Progenitor cell of endocrine pancreas (in vitro differentiated cells): ENCODE results near the gene PYGM. TPM values are rescaled to one million over a fixed set of nuclear protein-coding genes. Genes with fewer than 3 reads are reported as not detected.

Experiments used
- DNase-seq: peaks from one replicate; pipeline ENCODE4 v3.0.0; 2021; ENCODE audit warnings: low spot score; ENCODE audit not compliant: unreplicated experiment
- H3K27ac Mint-ChIP-seq: 2 replicates; pipeline ENCODE4 v1.8.0; 2021; ENCODE audit warnings: mild to moderate bottlenecking, moderate library complexity, mixed read lengths
- H3K27me3 Mint-ChIP-seq: 2 replicates; pipeline ENCODE4 v1.8.0; 2021; ENCODE audit warnings: mixed read lengths
- H3K36me3 Mint-ChIP-seq: 2 replicates; pipeline ENCODE4 v1.8.0; 2022; ENCODE audit warnings: mixed read lengths; ENCODE audit not compliant: insufficient read depth
- H3K4me1 Mint-ChIP-seq: 2 replicates; pipeline ENCODE4 v1.8.0; 2021; ENCODE audit warnings: low read depth, mixed read lengths
- H3K4me3 Mint-ChIP-seq: 2 replicates; pipeline ENCODE4 v1.8.0; 2021; ENCODE audit warnings: low read depth, mild to moderate bottlenecking, moderate library complexity, mixed read lengths
- H3K9me3 Mint-ChIP-seq: 2 replicates; pipeline ENCODE4 v1.8.0; 2021; ENCODE audit warnings: low read depth, mixed read lengths
- total RNA-seq: library from RNA; stranded (reverse); gene quantifications from 2 replicates; pipeline ENCODE4 v1.2.1, GENCODE V29; 2021
- TF ChIP-seq, protein P1 (sequence below): fragments of 200-600 bp; sonication (generic); IDR thresholded peaks from one replicate; pipeline ENCODE4 v1.5.0; 2021; ENCODE audit warnings: antibody characterized with exemption, mild to moderate bottlenecking; ENCODE audit not compliant: unreplicated experiment

PYGM gene
- total RNA-seq, 1 donor from 2014 or later: 1.6 TPM

GRCh38 chr11:64794526-64794925, 34.8 kb upstream of the PYGM start:
- no peaks in the 10 kb centered on the region for H3K4me1 Mint-ChIP-seq
- H3K27ac Mint-ChIP-seq: no peak overlapping the region
- H3K27me3 Mint-ChIP-seq: no peaks in the 10 kb centered on the region
- H3K36me3 Mint-ChIP-seq: no peaks in the 10 kb centered on the region
- TF ChIP-seq, protein P1, sequence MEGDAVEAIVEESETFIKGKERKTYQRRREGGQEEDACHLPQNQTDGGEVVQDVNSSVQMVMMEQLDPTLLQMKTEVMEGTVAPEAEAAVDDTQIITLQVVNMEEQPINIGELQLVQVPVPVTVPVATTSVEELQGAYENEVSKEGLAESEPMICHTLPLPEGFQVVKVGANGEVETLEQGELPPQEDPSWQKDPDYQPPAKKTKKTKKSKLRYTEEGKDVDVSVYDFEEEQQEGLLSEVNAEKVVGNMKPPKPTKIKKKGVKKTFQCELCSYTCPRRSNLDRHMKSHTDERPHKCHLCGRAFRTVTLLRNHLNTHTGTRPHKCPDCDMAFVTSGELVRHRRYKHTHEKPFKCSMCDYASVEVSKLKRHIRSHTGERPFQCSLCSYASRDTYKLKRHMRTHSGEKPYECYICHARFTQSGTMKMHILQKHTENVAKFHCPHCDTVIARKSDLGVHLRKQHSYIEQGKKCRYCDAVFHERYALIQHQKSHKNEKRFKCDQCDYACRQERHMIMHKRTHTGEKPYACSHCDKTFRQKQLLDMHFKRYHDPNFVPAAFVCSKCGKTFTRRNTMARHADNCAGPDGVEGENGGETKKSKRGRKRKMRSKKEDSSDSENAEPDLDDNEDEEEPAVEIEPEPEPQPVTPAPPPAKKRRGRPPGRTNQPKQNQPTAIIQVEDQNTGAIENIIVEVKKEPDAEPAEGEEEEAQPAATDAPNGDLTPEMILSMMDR: no peak
- DNase-seq: no peak
- H3K4me3 Mint-ChIP-seq: no peak overlapping the region
- no peaks in the 10 kb centered on the region for H3K9me3 Mint-ChIP-seq

DNA sequence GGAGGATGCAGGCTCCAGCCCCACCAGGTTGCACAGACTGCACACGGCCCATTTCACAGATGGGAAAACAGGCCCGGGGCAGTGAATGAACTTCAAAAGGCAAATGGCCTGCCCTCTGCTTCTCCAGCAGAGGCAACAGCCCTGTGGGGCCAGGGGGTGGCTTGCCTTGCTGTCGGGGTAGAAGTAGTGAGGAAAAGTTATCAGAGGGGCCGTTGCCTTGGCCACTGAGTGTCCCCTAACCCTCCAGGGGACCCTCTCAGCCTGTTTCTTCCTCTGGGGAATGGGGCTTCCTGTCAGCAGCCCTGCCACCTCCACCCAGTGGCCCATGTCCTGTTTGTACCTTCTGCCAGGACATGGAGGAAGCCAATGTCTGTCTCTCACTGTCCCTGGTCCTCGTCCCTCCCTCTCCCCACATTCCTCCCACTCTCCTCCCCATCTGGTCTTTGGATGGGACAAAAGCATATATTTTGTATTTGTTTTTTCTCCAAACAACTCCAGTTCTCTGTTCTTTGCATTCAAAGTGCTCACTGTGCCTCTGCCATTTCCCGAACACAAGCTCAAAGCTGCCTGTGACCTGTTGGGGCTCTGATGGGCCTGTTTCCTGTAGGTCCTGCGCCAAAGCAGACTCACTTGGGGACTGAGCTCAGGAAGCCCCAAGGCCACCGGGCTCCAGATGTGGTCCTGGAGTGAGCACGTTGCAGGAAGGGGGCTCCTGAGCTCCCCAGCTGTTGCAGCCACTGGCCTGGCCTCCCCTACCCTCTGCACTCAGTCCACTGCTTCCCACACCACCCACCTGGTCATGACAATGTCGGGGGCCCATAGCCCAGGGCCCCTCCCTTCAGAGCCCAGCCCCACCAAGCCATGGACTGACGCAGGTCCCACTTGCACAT, 33.7 kb upstream of the PYGM start:
- Mint-ChIP-seq H3K4me3 (no peak overlapping the region), H3K27me3 (no peaks in the 10 kb centered on the region), H3K36me3 (no peaks in the 10 kb centered on the region), H3K9me3 (no peaks in the 10 kb centered on the region), H3K27ac (no peak overlapping the region), H3K4me1 (no peaks in the 10 kb centered on the region)
- no peak for DNase-seq
- TF ChIP-seq, protein P1: no peak

DNA sequence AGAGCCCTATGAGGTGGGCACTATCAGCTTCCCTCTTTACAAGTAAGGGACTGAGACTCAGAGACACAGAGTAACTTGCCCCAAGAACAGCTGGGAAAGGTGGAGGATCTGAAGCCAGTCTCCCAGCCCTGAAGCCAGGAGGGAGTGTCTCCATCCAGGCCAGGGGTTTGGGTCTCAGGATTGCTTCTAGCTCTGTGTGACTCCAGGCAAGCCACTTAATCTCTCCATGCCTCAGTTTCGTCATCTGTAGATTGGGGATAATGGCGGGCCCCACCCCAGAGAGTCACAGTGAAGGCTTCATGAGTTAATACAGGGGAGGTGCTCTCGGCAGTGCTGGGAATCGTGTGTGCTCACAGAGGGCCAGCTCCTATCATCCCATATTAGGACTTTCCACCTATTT, 32.7 kb upstream of the PYGM start:
- no peak for DNase-seq
- no peaks in the 10 kb centered on the region for H3K36me3 Mint-ChIP-seq
- no peaks in the 10 kb centered on the region for H3K27me3 Mint-ChIP-seq
- no peak overlapping the region for H3K27ac Mint-ChIP-seq
- TF ChIP-seq, protein P1: no peak
- H3K4me3 Mint-ChIP-seq: no peak overlapping the region
- H3K9me3 Mint-ChIP-seq: no peaks in the 10 kb centered on the region
- no peaks in the 10 kb centered on the region for H3K4me1 Mint-ChIP-seq

DNA sequence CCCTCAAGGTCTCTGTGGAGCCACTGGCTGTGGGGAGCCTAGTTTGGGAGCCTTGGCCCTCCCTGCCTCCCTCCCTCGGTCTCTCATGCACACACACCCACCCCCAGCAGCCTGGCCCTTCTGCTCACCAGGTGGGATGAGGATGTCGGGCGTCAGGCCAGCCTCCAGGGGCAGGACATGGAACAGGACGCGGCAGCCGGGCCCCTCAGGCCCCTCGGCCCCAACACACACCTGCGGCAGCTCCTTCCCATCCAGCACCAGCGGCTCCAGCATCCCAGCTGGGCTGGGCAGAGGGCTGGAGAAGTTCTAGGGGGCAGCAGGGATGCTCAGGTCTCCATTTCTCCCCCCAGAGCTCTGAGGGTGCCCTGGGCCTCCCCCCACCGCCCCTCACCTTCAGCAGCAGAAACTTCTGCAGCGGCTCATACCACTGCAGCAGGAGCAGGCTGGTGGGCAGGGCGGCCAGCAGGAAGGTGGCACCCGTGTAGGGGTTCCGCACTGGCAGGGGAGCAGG, 32.1 kb upstream of the PYGM start:
- TF ChIP-seq, protein P1: no peak
- Mint-ChIP-seq H3K4me3 (no peak overlapping the region), H3K27me3 (no peaks in the 10 kb centered on the region), H3K36me3 (no peaks in the 10 kb centered on the region), H3K9me3 (no peaks in the 10 kb centered on the region), H3K4me1 (no peaks in the 10 kb centered on the region), H3K27ac (no peak overlapping the region)
- DNase-seq: no peak

DNA sequence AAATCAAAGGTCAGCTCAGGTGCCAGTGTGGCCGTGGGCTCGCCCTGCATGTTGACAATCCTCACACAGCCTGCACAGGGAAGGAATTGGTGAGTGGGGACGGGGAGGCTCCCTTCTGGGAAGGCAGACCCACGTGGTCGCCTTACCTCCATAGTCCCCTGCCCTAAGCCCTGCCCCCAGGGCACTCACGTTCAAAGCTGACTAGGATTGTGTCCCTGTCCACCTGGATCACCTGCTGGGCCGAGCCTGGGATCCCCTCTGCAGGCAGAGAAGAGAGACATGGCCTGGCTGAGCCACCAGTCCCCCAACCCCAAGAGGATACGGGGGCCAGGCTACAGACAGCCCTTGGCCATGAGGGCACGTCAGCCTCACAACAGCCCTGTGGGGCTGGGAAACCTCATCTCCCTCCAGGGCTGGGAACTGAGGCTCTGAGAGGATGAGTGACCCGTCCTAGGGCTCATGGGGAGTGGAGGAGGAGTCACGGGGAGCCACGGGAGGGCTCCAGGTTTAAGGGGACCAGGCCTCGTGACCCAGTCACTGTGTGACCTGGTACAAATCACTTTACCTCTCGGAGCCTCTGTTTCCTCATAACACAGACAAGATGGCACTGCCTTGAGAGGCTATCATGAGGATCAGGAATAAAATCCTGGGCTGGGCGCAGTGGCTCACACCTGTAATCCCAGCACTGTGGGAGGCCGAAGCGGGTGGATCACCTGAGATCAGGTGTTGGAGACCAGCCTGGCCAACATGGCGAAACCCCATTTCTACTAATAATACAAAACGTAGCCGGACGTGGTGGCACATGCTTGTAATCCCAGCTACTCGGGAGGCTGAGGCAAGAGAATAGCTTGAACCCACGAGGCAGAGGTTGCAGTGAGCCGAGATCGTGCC, 30.7 kb upstream of the PYGM start:
- H3K27ac Mint-ChIP-seq: no peak overlapping the region
- H3K9me3 Mint-ChIP-seq: no peaks in the 10 kb centered on the region
- TF ChIP-seq, protein P1: no peak
- DNase-seq: no peak
- H3K36me3 Mint-ChIP-seq: no peaks in the 10 kb centered on the region
- no peaks in the 10 kb centered on the region for H3K27me3 Mint-ChIP-seq
- H3K4me1 Mint-ChIP-seq: no peaks in the 10 kb centered on the region
- no peak overlapping the region for H3K4me3 Mint-ChIP-seq
